Ishikawa (cell line): ENCODE data around the gene MIEF2.

Experiments
- EP300 ChIP-seq: IDR thresholded peaks from 2 replicates; pipeline ENCODE4 v1.6.1; 2012; ENCODE audit warnings: borderline replicate concordance
- RAD21 ChIP-seq: IDR thresholded peaks from 2 replicates; pipeline ENCODE4 v1.6.1; 2012; ENCODE audit warnings: low read depth

- TF ChIP-seq RAD21, result no peak
- TF ChIP-seq EP300, result no peak
Observed at GRCh38 chr17:18231164-18231563, 29.3 kb upstream of the MIEF2 start.
